ENCODE measurements around the gene ACTN3. TPM values are rescaled to one million over a fixed set of nuclear protein-coding genes. Genes with fewer than 3 reads are reported as not detected.
"Not testable (repeated sequence)": the region's sequence is repeated elsewhere in the genome, so short reads cannot be mapped to it uniquely, and the experiment has no call there.

Gene ACTN3
- 0.31 TPM for polyA plus RNA-seq (2013, experiment 1 of 2; ENCODE audit: insufficient read length)
- polyA plus RNA-seq (2013, experiment 2 of 2; ENCODE audit: insufficient read length) = 0.22 TPM

- peak; percentile 39 for DNase-seq
Observed at GRCh38 chr11:66546368-66546965, at the start of gene ACTN3. Gene ACTN3, plus strand, starts transcription at chr11:66546903. Its CDS starts 35 bp downstream, at chr11:66546938.

DNA sequence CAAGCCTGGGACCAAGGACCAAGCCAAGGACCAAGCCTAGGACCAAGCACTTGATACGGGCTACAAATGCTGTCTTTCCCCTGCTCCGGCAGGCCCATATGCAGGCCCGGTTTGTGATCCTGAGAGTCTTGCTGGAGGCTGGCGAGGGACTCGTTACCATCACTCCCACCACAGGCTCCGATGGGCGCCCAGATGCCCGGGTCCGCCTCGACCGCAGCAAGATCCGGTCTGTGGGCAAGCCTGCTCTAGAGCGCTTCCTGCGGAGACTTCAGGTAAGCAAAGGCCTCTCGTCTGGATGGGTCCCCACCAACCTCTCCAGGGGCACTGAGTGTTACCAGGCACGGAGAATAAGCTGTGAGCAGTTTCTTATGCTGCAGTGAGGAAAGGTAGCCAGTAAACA lies 49.5 kb upstream of the ACTN3 start:
- no peak for DNase-seq

- no peak for DNase-seq
Observed at GRCh38 chr11:66498506-66498905, 48.2 kb upstream of the ACTN3 start.

DNA sequence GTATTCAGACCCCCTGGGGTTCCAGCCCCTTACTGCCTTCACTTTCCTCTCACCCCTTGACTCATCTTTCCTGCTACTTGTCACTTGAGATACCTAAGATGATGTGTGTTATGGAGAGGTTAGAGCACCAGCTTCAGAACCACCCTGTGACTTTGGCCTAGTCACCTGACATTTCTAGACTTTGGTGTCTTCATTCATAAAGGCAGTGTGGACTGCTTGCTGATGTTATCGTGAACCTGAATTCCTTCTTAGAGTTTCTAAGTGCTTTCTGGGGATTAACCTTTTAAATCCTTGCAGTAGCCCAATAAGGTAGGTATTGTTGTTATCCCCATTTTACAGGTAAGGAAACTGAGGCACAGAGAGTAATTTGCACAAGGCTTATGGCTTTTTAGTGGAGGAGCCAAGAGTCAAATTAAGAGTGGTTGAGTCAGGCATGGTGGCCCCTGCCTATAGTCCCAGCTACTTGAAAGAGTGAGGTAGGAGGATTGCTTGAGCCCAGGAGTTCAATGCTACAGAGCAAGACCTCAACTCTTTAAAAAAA lies 41.4 kb upstream of the ACTN3 start:
- no peak for DNase-seq

DNA sequence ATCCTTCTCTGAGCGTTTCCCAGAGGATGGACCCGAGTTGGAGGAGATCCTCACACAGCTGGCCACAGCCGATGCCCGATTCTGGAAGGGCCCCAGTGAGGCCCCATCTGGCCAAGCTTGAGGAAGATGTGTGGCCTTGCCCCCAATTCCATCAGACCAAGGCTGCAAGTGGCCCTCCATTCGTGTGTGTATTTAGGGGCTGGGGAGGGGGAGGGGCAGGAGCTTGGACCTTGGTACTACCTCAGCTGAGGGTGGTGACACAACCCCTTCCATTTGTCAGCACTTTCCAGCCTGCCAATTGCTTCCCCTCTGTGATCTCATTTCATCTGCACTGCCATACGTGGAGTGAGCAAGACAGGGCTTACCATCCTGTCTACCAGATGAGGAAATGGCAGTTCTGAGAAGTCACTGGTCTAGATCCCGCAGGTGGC lies 37.6 kb upstream of the ACTN3 start:
- DNase-seq = no peak

DNA sequence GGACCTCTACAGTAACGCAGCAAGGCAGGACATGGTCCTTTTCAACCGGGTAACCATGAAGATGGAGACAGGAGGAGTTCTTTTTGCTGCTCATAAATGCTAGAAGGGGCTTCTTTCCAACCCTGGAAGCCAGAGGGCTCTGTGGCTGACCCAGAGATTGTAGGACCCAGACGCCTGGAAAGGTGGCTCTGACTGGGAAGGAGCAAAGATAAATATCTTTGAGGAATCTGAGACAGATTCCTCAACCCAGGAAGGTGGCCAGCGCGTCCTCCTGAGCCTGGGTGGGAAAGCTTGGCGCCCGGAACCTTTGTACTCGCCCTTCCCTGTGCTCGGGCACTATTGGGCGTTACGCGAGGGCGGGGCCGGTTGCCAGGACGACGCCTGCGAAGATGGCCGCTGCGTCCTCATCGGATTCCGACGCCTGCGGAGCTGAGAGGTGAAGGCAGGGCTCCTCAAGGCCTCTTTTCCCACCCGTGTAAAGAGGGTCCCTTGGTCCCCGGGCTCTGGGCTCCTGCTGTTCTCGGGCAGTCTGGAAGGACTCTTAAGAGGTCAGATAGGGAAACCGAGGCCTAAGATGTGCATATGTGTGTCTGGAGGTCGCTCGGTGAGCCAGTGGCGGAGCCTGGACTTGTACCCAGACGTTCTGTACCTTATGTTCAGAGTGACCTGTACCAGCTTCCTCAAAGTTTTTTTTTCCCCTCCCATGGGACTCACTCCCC lies 36.3 kb upstream of the ACTN3 start, which contains the start of gene BBS1:
TSS of gene BBS1 (plus strand) at position 365 of the 719 bp plus-strand sequence. CDS start at position 390, 25 bp downstream.
- peak; percentile 75 for DNase-seq

DNA sequence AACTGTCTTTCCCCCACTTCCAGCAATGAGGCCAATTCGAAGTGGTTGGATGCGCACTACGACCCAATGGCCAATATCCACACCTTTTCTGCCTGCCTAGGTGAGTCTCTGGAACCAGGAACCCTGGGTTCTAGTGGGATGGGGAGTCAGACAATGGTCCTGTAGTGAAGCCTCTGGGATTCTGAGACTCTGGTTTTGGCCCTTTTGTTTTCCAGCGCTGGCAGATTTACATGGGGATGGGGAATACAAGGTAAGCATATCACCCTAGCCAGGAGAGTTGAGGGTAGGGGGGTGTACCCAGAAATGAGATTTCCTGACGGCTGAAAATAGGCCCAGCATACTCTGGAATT lies 35.7 kb upstream of the ACTN3 start:
- DNase-seq = no peak

DNA sequence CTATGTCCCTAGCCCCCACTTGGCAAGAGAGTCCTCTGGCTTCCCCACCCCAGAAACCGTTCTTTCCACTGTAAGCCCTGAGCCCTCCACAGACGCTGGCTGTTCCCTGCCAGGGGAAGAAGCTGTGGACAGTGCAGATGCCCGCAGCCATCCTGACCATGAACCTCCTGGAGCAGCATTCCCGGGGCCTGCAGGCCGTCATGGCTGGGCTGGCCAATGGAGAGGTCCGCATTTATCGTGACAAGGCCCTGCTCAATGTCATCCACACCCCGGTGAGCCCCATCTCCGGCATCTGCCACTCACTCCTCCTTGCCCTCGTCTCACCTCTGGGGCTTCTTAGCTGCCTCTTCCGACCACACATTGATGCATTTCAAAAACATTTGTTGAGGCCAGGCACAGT lies 23.1 kb upstream of the ACTN3 start:
- DNase-seq = no peak

GRCh38 chr11:66524304-66525040 lies 22.2 kb upstream of the ACTN3 start:
- no peak for DNase-seq

DNA sequence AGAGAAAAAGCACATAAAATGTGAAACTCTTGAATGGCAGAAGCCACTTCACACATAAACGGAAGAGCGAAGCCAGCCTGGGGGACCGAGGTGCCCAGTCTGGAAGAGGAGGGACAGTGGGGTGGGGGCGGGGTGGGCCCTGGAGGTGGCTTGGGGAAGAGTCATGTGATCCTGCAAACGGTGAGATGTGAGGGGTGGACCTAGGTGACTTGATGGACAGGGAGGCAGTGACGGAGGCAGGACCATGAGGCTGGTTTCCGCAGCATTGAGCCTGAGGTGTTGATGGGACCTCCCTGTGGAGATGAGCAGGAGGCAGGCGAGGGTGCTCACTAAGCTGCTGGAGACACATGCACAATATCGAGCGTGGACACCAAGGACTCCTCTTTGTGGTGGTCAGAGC lies 17.6 kb upstream of the ACTN3 start:
- DNase-seq = no peak

DNA sequence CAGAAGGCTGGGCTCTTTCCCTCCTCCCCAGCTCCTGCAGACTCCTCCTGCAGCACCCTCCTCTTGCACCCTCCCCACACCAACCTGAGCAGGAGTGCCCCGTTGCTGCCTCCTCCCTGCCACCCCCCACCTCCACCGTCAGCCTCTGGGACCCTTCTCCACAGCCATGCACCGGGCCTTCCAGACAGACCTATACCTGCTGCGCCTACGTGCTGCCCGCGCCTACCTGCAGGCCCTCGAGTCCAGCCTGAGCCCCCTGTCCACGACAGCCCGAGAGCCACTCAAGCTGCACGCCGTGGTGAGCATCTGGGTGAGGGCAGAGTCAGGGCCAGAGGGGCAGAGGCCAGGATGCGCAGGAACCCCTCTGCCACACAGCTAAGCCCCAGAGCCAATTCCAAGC lies 17.0 kb upstream of the ACTN3 start:
- DNase-seq = no peak

- DNase-seq = no peak
Observed at GRCh38 chr11:66530927-66531709, 15.6 kb upstream of the ACTN3 start.

DNA sequence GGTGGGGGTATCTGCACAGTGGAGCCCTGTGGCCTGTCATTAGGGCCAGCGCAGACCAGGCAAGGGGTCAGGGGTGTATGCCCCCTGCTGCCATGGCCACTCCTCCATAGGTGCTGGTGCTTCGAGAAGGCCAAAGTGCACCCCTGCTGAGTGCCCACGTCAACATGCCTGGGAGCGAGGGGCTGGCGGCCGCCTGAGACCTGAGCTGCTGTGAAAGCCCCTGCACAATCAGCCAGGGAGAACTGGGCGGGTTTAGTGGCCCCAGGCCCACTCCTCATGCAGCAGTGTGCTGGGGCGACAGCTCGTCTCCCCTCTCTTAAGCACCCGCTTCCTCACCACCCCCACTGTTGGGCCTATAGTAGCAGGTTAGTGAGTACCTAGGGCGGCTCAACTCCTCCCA lies 14.9 kb upstream of the ACTN3 start:
- DNase-seq = no peak

- DNase-seq = no peak
Observed at GRCh38 chr11:66532784-66533183, 13.9 kb upstream of the ACTN3 start.

- DNase-seq = no peak
Observed at GRCh38 chr11:66539170-66539869, 7.4 kb upstream of the ACTN3 start.

DNA sequence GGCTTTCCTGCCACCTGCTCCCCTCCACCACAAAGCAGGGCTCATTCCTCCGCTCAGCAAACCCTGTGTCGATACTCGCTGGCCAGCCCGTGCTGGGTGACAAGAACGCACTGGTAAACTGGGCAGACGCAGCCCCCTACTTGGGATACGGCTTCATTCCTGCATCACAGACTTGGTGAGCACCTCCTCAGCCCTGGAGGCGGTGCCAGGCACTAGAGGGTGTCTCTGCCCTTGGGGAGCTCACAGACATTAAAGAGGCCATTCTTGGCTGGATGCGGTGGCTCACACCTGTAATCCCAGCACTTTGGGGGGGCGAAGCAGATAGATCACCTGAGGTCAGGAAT lies 6.9 kb upstream of the ACTN3 start:
- no peak for DNase-seq

GRCh38 chr11:66540598-66540997 lies 6.1 kb upstream of the ACTN3 start:
- DNase-seq = not testable (repeated sequence)

GRCh38 chr11:66541892-66542291 lies 4.8 kb upstream of the ACTN3 start:
- no peak for DNase-seq

- no peak for DNase-seq
Observed at GRCh38 chr11:66542362-66542761, 4.3 kb upstream of the ACTN3 start.

DNA sequence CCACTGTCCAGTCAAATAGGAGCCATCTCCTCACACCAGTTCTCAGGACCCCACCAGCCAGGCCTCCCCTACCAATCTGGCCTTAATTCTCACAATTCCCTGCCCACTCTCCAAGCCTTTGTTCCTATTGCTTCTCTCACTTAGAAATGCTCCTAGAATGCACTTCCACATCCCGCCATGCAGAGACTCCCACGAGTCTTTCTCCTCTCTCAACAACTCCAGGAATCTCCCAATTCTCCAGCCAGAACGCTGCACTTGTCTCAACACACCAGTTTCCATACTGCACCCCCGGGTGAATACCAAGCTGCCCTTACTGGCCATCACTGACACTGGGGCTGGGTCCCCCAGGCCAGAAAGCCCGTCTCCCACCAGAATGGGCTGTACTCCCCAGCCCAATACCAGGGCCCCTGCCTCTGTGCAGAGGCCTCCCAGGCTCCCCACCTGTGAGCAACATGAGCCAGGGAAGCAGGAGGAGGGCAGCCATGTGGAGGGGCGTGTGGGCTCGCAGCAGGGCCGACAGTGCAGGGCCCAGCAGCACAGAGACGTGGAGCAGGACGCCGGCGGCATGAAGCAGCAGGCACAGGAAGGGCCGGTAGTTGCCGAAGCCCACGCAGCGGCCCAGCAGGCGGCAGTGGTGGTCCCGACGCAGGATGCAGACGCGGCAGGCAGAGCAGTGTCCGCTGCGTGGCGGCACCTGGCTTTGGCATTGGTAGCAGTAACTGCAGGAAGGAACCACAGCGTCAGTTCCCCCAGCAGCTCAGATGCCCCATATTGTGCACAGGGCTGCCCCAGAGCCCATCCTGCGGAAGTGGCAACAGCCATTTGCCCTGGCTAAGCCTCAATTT lies 3.2 kb upstream of the ACTN3 start:
- DNase-seq = peak; percentile 63

DNA sequence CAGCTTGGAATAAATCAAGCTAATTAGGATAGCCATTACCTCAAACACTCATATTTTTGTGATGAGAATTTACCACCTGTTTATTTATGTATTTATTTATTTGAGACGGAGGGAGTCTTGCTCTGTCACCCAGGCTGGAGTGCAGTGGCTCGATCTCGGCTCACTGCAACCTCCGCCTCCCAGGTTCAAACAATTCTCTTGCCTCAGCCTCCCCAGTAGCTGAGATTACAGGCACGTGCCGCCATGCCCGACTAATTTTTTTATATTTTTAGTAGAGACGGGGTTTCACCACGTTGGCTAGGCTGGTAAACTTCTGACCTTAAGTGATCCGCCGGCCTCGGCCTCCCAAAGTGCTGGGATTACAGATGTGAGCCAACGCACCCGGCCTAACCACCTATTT lies 1.8 kb upstream of the ACTN3 start:
- not testable (repeated sequence) for DNase-seq
